T-helper 22 cell (primary cell): ENCODE measurements around the gene CCDC186.

Experiments used
- DNase-seq: peaks from one replicate; pipeline ENCODE4 v3.0.0-alpha.2; 2020; ENCODE audit warnings: low read depth

CCDC186 gene

DNA sequence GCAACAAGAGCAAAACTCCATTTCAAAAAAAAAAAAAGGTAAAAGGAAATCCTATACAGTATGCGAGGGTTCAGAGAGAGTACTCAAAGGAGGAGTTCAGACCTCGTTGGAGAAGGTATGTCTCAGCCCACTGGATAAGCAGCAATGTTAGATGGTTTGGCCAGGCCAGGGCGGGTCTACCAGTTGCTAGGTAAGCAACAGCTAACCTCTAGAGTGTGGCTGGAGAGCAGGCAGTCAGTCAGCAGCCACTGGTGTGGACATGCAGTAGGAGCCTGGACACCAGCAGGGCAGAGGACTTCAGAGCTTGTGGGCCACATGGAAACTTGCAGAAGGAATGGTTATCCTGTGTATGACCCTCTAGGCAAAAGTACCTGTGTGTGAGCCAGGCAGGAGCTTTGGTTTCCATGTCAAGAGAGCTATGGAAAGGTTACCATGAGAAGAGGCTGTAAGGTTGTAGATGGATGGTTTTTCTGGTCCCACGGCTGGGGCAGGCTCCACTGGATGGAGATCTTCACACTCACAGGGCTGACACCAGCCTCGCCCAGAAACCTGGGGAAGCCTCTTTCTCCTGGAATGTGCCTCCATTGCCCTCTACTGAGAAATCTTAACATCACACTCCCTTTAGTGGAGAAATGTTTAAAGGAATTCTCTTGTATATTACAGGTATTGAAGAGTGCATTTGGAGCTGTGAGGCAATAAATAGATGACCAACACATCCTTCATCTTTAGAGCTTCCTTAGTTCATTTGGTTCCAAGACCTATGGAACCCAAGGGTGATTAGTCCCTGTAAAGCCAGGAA is 63.6 kb downstream of the CCDC186 start:
- DNase-seq, result no peak

DNA sequence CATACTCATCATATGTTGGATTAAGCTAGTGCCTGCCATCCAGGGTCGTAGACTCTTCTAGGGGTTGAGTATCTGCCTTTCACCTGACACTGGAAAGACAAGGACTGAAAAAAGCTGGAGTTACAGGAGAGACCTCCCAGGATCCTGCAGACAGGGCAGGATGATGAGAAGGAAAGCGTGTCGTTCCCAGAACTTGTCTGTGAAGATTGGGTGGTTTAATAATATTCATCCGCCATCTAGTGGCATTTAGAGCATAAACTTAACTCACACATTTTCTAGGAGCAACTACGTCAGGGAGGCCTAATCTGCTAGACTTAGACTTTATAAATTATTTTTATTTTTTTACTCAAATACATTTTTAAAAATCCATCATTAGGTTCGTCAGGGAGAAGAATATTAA is 70.7 kb downstream of the CCDC186 start:
- no peak for DNase-seq

GRCh38 chr10:114102256-114102655 is 71.7 kb downstream of the CCDC186 start:
- DNase-seq, result no peak

DNA sequence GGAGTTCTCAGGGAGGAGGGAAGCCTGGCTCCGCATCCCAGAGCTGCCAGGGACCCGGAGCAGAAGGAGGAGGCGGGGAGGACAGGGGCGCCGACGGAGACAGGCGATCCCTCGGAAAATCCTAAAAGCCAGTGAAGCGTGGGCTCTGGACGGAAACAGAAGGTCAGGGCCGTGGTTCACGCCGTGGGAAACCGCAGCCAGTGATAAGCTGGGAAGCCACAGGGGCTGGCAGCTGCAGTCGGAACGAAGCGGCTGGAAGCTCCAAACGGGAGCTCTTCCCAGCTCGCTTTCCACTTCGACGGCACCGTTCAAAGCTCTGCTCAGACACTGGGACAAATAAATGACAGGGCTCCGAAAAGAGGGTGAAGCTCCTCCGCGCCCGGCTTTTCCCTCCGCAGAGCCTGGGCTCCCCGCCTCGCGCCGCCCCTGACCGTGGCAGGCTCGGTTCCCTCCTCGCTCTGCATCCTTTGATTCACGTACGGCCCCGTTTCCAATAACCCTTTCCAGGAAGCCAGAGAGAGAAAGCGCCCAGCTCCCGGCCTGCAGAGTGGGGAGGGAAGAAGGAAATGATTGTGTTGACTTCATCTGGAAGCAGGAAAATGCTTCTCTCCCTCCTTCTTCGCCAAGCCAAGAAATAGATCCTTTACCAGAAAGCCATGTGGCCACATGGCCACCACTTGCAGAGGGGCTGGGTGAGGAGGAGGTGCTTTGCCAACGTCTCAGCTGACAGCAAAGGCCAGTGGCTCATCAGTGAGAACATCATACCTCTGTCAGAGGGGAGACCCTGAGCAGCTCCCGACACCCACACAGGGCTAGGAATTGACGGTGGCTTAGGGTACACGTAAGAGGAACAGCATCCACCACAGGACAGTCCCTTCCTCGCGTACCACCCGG is 72.9 kb downstream of the CCDC186 start:
- DNase-seq, result no peak

- DNase-seq, result no peak
Measured at GRCh38 chr10:114096864-114097263, 77.1 kb downstream of the CCDC186 start.

- no peak for DNase-seq
Measured at GRCh38 chr10:114095559-114096337, 78.3 kb downstream of the CCDC186 start.

DNA sequence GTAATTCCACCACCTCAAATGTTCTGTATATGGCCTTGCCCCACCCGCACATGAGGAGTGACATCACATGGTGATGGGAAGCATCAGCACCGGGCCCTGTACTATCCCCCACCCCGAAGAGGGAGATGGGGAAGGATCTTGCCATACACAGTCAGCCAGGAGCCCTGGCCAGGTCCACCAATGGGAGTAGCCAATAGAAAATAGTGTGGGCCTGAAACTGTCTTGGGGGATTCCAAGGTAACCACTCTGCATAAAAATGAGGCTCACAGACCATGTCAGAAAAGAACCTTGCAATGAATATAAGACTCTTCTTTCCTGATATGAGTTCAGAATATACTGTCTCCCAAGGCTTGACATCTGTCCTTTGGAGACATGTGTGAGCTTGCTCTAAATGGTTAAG is 79.2 kb downstream of the CCDC186 start:
- no peak for DNase-seq

DNA sequence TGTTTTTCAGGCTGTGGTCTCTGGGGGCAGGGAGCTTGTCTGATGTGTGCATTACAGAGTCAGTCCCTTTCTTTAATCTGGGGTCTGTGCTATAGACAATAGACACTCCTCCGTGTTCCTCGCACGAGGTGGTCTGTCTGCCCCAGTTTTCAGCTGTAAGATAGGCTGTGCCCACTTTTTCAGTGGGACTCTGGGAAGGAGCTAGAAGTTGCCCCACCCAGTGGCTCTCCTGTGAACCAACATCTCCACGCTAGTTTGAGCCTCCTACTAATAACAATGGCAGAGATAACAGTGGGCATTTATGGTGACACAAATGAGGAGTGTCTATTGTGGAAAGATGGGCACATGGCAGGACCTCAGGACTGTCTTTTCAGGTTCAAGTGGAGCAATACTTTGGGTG is 86.3 kb downstream of the CCDC186 start:
- no peak for DNase-seq

- DNase-seq, result no peak
Measured at GRCh38 chr10:114087255-114087654, 86.7 kb downstream of the CCDC186 start.

DNA sequence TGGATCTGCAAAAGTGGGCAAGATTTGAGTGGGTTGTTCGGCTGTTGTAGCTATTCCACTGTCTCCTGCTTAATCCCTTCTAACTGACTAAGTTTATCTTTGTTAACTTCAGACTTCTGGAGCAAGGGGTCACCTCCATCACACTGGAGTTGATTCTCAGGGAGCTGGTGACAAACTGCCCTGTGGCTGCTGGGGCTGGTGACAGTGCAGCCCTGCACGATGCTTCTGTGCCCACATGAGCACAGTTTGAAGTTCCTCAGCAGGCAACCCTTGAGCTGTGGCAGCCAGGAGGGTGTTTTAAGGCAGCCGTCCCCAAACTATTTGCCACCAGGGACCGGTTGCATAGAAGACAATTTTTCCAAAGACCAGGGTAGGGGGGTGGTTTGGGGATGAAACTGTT is 89.8 kb downstream of the CCDC186 start:
- DNase-seq, result no peak

- no peak for DNase-seq
Measured at GRCh38 chr10:114083040-114083439, 91.0 kb downstream of the CCDC186 start.

GRCh38 chr10:114081911-114082583 is 92.0 kb downstream of the CCDC186 start:
- DNase-seq, result no peak

DNA sequence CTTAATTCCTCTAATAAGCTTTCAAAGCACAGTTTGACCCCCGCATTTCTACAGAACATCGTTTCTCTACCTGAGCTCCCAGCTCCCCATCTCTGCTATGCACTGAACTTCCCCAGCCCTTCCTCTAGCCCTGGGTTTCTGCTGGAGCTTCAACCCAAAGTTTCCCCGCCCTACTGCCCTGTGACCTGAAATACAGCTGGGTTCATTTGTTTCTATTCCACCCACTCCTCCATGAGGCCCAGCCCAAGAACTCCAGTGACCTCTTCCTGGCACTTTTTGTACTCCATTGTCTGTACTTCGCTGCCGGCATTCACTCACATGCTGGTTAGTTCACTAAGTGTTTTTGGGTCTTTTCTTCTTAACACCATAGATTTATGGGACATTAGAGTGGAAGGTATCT is 94.6 kb downstream of the CCDC186 start:
- DNase-seq, result no peak

DNA sequence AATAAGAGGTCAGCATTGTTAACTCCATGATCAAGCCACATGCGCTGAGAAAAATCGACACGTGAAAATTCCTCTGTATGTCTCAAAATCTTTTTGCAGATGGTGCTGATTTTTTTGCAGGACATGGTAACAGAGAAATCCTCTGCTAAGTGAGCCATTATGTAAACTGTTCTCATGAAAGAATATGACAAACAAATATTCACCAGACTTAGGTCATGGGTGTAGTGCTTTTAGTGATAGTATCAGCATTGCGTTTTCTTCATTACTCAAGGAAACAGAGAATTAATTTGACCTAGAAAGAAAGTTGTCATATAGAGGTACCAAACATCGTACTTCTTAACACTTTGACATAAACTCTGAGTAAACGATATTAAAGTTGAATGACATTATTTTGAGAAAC is 95.7 kb downstream of the CCDC186 start:
- no peak for DNase-seq

- no peak for DNase-seq
Measured at GRCh38 chr10:114077815-114078219, 96.2 kb downstream of the CCDC186 start.

- DNase-seq, result no peak
Measured at GRCh38 chr10:114077347-114077746, 96.7 kb downstream of the CCDC186 start.

- no peak for DNase-seq
Measured at GRCh38 chr10:114075093-114075492, 98.9 kb downstream of the CCDC186 start.

DNA sequence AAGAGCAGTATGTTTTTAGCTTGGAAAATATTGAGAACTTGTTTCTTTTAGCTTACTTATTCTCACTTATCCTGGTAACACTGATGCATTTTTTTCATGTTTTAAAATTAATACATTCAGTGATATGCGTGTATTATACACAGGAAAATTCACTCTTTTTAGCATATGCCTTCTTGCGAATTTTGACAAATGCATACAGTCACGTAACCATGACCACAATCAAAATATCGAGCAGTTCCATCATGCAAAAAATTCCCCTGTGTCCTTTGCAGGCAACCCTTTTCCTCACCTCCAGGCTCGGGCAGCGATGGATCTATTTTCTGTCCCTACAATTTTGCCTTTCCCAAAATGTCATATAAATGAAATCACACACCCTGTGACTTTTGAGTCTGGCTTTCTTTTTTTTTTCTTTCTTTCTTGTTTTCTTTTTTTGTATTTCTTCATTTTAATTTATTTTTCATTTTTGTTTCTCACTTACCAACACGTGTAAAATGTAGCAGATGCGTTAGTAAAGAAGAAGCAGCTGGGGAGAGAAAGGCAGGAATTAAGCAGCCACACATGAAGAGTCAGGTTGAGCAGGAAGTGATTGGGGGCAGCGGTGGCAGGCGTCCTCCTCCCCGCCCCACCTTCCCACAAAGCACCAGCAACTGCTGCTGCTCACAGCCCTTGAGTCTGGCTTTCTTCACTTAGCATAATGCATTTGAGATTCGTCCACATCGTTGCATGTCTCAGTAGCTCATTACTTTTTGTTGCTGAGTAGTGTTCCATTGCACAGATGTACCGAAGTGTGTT is 100.4 kb downstream of the CCDC186 start:
- no peak for DNase-seq

DNA sequence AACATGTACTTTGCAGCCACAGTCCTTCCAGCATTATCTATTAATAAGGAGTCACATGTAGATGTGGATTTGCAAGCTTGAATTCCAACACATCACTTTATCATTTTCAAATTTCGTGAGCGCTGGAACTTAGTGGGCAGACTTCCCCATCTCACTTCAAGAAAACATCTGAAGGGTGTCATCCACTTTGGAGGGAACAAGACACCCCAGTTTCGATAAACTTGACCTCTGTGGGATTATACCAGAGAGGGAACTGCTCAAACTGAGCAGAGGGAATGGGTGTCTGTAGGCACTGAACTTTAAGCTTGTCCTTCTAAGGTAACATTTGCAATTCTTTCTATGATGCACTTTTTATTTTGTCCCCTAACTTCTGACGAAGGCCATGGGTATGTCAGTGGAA is 102.8 kb downstream of the CCDC186 start:
- DNase-seq, result no peak
